GM21717 (cell line): Measurements from ENCODE around the gene GP5.

ENCODE experiments used
- ATAC-seq: cut with Tn5 transposase; IDR thresholded peaks from one replicate; pipeline ENCODE4 v1.9.1; 2021; ENCODE audit warnings: mild to moderate bottlenecking, moderate library complexity; ENCODE audit not compliant: unreplicated experiment

GP5 gene

DNA sequence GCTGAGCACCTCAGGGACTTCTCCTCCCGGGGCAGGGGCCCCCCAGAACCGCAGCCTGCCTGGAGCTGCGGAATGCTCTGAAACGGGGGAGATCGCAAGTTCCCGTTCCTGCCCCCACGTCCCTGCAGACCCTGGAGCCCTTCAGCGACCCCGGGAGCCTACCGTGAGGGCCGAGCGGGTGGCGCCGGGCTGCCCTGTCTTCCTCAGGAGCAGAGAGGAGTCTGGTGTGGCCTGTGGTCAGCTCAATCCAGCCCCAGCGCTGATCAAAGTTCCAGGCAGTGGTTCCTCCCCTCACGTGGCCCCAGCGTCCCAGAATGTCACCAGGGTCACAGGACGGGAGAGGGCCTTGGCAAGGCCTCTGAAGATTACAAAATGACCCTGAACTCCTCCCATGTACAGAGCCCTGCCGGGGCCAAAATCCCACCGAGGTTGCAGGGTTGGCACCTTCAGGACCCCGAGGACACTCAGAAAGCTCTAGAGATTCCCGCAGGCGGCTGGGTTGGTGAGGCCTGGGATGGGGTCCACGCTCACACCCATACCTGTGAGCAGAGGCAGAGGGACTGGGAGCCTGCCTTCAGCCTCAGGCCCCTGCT is 47.9 kb downstream of the GP5 start, which contains the start of gene CPN2:
CPN2 (minus strand) TSS at position 249 of the 593 bp plus-strand sequence. CDS start 8,626 bp downstream, outside the sequence.
- no peak for ATAC-seq

DNA sequence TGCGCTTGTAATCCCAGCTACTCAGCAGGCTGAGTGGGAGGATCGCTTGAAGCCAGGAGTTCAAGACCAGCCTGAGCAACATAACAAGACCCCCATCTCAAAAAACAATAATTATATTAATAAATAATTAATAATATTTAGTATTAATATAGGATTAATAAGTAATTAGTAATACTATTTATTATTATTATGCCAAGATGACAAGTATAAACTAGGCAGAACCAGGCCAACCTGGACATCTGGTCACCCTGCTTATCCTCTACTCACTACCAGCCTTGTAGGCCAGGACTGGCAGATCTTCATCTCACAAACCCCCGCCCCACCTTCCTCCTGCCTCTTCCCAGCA is 48.4 kb downstream of the GP5 start:
- no peak for ATAC-seq

DNA sequence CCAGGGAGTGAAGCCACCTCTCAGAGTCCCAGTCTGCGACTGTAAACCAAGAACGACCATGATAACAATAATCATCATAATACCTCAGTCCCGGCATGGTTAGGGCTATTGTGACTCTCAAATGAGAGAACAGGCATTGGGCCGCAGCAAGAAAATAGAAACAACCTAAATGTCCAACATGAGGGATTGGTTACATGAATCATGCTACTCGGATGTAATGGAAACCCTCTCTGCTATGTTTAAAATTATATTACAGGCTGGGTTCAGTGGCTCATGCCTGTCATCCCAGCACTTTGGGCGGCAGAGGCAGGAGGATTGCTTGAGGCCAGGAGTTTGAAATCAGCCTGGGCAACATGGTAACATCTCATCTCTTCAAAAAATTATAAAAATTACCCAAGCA is 50.7 kb downstream of the GP5 start:
- ATAC-seq: no peak

DNA sequence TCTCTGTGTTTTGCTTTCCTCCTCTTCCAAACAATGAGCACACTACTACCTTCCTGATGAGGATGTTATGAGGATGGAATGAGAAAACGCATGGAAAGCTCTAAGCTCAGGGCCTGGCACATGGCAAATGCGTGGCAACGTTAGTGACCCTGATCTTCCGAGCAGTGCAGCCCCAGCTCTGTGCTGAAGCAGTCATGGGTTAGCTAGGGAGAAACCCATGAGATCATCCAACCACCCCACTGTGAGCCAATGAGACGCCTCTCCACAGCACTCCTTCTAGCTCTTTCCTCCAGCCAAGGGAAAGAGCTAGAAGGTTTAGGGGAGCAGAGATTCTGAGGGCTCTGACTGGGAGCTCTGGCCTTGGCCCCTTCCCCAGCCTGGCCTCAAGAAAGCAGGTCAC is 52.4 kb downstream of the GP5 start:
- no peak for ATAC-seq

DNA sequence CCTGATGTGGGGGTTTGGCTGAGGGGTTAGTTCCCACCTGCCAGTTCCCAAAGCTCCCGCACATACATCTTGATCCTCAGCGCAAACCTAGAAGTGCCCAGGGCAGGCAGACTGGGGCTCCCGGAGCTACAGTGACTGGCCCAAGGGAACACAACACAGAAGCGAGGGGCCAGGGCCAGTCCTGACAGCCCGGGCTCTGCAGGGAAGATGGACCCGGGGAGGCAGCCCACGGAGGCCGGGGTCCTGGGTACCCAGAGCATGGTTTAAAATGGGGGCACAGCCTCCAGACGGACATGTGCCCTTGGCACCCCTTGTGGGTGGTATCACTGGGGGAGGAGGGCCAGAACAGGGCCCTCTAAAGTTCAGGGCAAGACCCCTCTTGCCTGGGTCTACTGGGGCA is 53.0 kb downstream of the GP5 start:
- ATAC-seq: no peak
